Skeletal muscle tissue (tissue), 4 donors: ENCODE measurements around the gene PNPLA1. TPM values are rescaled to one million over a fixed set of nuclear protein-coding genes. Genes with fewer than 3 reads are reported as not detected.

Source experiments
- H3K27ac ChIP-seq: one replicate; pipeline ENCODE4 v1.7.0; 2013; ENCODE audit warnings: mild to moderate bottlenecking, low read depth, low read length, inconsistent platforms
- H3K27me3 ChIP-seq, 3 donors: one replicate each; pipeline ENCODE4 v1.7.0; 2013; ENCODE audit warnings: low read length in 3 of 3; ENCODE audit not compliant: control insufficient read depth in 3 of 3, insufficient read depth in 3 of 3
- H3K36me3 ChIP-seq, 3 donors: one replicate each; pipeline ENCODE4 v1.7.0; 2013; ENCODE audit warnings: low read length in 3 of 3; ENCODE audit not compliant: control insufficient read depth in 3 of 3, insufficient read depth in 3 of 3
- H3K4me1 ChIP-seq, 3 donors: one replicate each; pipeline ENCODE4 v1.7.0; 2013; ENCODE audit warnings: low read length in 3 of 3, mild to moderate bottlenecking in 3 of 3; ENCODE audit not compliant: control insufficient read depth in 3 of 3, insufficient read depth in 3 of 3
- H3K4me3 ChIP-seq, 3 donors: one replicate each; pipeline ENCODE4 v1.7.0; 2013; ENCODE audit warnings: low read length in 3 of 3
- H3K9ac ChIP-seq, 3 donors: one replicate each; pipeline ENCODE4 v1.7.0; 2013; ENCODE audit warnings: low read length in 3 of 3, mild to moderate bottlenecking in 3 of 3, moderate library complexity in 2 of 3, low read depth in 1 of 3
- H3K9me3 ChIP-seq, 3 donors: one replicate each; pipeline ENCODE4 v1.7.0; 2013; ENCODE audit warnings: low read length in 3 of 3; ENCODE audit not compliant: control insufficient read depth in 3 of 3
- total RNA-seq: library from RNA; depleted of rRNA; stranded (reverse); fragments of >200 nt; gene quantifications from one replicate; pipeline ENCODE4 v1.2.3, GENCODE V29; 2014
- donor health status: Osteomylitis.

The PNPLA1 gene
- total RNA-seq, 1 donor from 2014 or later: not detected

GRCh38 chr6:36297511-36297910 is 27.7 kb downstream of the PNPLA1 start:
- H3K9me3 ChIP-seq: no peaks in the 10 kb centered on the region
- no peak overlapping the region for H3K27ac ChIP-seq
- H3K27me3 ChIP-seq: peaks cover 11 to 25% (median 11%) of the 10 kb centered on the region in 3 donors
- H3K4me3 ChIP-seq: no peak overlapping the region
- no peak overlapping the region for H3K9ac ChIP-seq
- H3K4me1 ChIP-seq: peaks cover 0 to 2% (median 0%) of the 10 kb centered on the region in 3 donors
- no peaks in the 10 kb centered on the region for H3K36me3 ChIP-seq

- Histone ChIP-seq H3K36me3 (no peaks in the 10 kb centered on the region), H3K4me1 (peaks cover 0 to 2% (median 0%) of the 10 kb centered on the region in 3 donors), H3K27ac (no peak overlapping the region), H3K4me3 (no peak overlapping the region), H3K27me3 (peaks cover 7 to 21% (median 11%) of the 10 kb centered on the region in 3 donors), H3K9ac (no peak overlapping the region), H3K9me3 (no peaks in the 10 kb centered on the region)
These were observed 28.2 kb downstream of the PNPLA1 start for GRCh38 chr6:36298027-36298426.

- no peak overlapping the region for H3K4me3 ChIP-seq
- H3K9ac ChIP-seq: no peak overlapping the region
- no peak overlapping the region for H3K27ac ChIP-seq
- peaks cover 0 to 2% (median 0%) of the 10 kb centered on the region in 3 donors for H3K4me1 ChIP-seq
- H3K27me3 ChIP-seq: peaks cover 7 to 21% (median 11%) of the 10 kb centered on the region in 3 donors
- H3K36me3 ChIP-seq: no peaks in the 10 kb centered on the region
- H3K9me3 ChIP-seq: no peaks in the 10 kb centered on the region
These were observed 31.3 kb downstream of the PNPLA1 start for GRCh38 chr6:36301085-36301658.

GRCh38 chr6:36301781-36302180 is 31.9 kb downstream of the PNPLA1 start:
- H3K9me3 ChIP-seq: no peaks in the 10 kb centered on the region
- H3K36me3 ChIP-seq: no peaks in the 10 kb centered on the region

GRCh38 chr6:36302227-36302976 is 32.5 kb downstream of the PNPLA1 start:
- Histone ChIP-seq H3K4me1 (peaks cover 0 to 2% (median 0%) of the 10 kb centered on the region in 3 donors), H3K9ac (no peak overlapping the region), H3K27me3 (peaks cover 10 to 21% (median 11%) of the 10 kb centered on the region in 3 donors), H3K36me3 (no peaks in the 10 kb centered on the region), H3K4me3 (no peak overlapping the region), H3K27ac (no peak overlapping the region), H3K9me3 (no peaks in the 10 kb centered on the region)

More at GRCh38 chr6:36301781-36302180, 31.9 kb downstream of the PNPLA1 start:
- Histone ChIP-seq H3K27ac (no peak overlapping the region), H3K9ac (no peak overlapping the region), H3K4me3 (no peak overlapping the region), H3K27me3 (peaks cover 10 to 21% (median 11%) of the 10 kb centered on the region in 3 donors), H3K4me1 (peaks cover 0 to 2% (median 0%) of the 10 kb centered on the region in 3 donors)

DNA sequence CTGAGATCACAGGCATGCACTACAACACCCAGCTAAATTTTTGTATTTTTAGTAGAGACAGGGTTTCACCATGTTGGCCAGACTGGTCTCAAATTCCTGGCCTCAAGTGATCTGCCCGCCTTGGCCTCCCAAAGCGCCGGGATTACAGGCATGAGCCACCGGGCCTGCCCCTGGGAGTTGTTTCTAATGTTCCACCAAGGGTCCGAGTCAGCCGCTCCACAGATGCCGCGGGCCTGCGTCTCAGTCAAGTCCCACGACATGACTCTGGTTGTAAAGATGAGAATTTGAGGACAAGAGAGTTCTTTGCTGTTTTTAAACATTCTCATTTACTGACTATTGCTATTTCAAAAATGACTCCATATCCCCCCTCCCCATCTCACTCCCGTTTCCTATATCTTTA is 36.0 kb downstream of the PNPLA1 start:
- no peaks in the 10 kb centered on the region for H3K9me3 ChIP-seq
- no peak overlapping the region for H3K9ac ChIP-seq
- peaks cover 7 to 17% (median 11%) of the 10 kb centered on the region in 3 donors for H3K27me3 ChIP-seq
- H3K27ac ChIP-seq: no peak overlapping the region
- no peaks in the 10 kb centered on the region for H3K36me3 ChIP-seq
- peaks cover 0 to 2% (median 0%) of the 10 kb centered on the region in 3 donors for H3K4me1 ChIP-seq
- no peak overlapping the region for H3K4me3 ChIP-seq

DNA sequence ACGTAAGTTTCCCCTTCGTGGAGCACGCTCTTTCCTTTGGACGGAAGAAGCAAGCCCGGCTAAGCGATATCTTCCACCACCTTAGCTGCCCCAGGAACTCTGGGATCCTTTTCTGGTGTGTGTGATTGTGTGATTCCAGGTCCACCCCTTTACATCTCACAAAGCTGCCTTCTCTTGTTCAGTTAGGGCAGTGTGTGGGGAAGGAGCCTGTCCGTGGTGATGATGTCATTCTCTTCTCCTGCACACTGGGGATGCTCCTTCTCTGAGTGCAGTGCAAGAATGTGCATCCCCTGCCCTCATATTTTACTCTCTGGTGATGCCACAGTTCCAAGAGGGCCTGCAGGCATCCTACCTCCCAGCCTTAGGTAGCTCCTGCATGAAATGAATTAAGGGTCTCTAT is 36.5 kb downstream of the PNPLA1 start:
- no peak overlapping the region for H3K27ac ChIP-seq
- peaks cover 10 to 17% (median 11%) of the 10 kb centered on the region in 3 donors for H3K27me3 ChIP-seq
- no peaks in the 10 kb centered on the region for H3K9me3 ChIP-seq
- H3K9ac ChIP-seq: no peak overlapping the region
- peaks cover 0 to 2% (median 0%) of the 10 kb centered on the region in 3 donors for H3K4me1 ChIP-seq
- H3K4me3 ChIP-seq: no peak overlapping the region
- no peaks in the 10 kb centered on the region for H3K36me3 ChIP-seq

DNA sequence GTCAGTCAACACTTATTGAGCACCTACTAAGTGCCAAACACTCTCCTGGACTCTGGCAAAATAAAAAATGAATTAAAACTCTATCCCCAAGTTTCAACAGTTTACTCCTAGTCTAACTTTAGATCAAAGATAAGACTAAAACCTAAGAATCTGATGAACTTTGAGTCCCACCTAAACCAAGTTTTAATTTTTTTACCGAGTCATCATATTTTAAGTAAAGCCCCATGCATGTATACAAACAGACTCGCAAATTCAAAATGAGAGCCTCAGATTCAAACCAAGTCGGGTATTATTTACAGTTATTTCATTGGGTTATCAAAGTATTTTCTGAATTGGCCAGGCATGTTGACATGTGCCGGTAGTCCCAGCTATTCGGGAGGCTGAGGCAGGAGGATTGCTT is 38.7 kb downstream of the PNPLA1 start:
- H3K36me3 ChIP-seq: no peaks in the 10 kb centered on the region
- H3K4me3 ChIP-seq: no peak overlapping the region
- no peak overlapping the region for H3K27ac ChIP-seq

GRCh38 chr6:36309203-36309602 is 39.3 kb downstream of the PNPLA1 start:
- Histone ChIP-seq H3K36me3 (no peaks in the 10 kb centered on the region), H3K27ac (no peak overlapping the region), H3K4me1 (no peaks in the 10 kb centered on the region), H3K4me3 (no peak overlapping the region), H3K9me3 (no peaks in the 10 kb centered on the region), H3K9ac (no peak overlapping the region), H3K27me3 (peaks cover 0 to 7% (median 5%) of the 10 kb centered on the region in 3 donors)

More for the DNA sequence above, 38.7 kb downstream of the PNPLA1 start:
- peaks cover 0 to 7% (median 4%) of the 10 kb centered on the region in 3 donors for H3K27me3 ChIP-seq
- H3K9ac ChIP-seq: no peak overlapping the region
- no peaks in the 10 kb centered on the region for H3K4me1 ChIP-seq
- no peaks in the 10 kb centered on the region for H3K9me3 ChIP-seq

GRCh38 chr6:36309900-36310299 is 40.0 kb downstream of the PNPLA1 start:
- Histone ChIP-seq H3K36me3 (no peaks in the 10 kb centered on the region), H3K4me3 (no peak overlapping the region), H3K27ac (no peak overlapping the region), H3K9me3 (no peaks in the 10 kb centered on the region), H3K27me3 (peaks cover 0 to 8% (median 7%) of the 10 kb centered on the region in 3 donors), H3K4me1 (no peaks in the 10 kb centered on the region), H3K9ac (no peak overlapping the region)
